Suprapubic skin (tissue), 4 donors: ENCODE data around the gene TNNI3K. TPM values are rescaled to one million over a fixed set of nuclear protein-coding genes. Genes with fewer than 3 reads are reported as not detected.

ENCODE experiments used
- DNase-seq, 2 donors: peaks; one replicate each; pipeline ENCODE4 v3.0.0-alpha.2; 2019; ENCODE audit warnings: low spot score in 2 of 2
- H3K27ac ChIP-seq: fragments of 200-600 bp; sonication (generic); one replicate; pipeline ENCODE4 v1.5.1; 2019
- H3K27me3 ChIP-seq: fragments of 200-600 bp; sonication (generic); one replicate; pipeline ENCODE4 v1.5.1; 2019
- H3K36me3 ChIP-seq: fragments of 200-600 bp; sonication (generic); one replicate; pipeline ENCODE4 v1.5.1; 2019
- H3K4me1 ChIP-seq: fragments of 200-600 bp; sonication (generic); one replicate; pipeline ENCODE4 v1.5.1; 2019
- H3K4me3 ChIP-seq: fragments of 200-600 bp; sonication (generic); one replicate; pipeline ENCODE4 v1.5.1; 2019; ENCODE audit warnings: mild to moderate bottlenecking
- H3K9me3 ChIP-seq: fragments of 200-600 bp; sonication (generic); one replicate; pipeline ENCODE4 v1.5.1; 2019
- EP300 ChIP-seq: sonication (generic); formaldehyde crosslinking; IDR thresholded peaks from one replicate; pipeline ENCODE4 v1.6.1; 2017; ENCODE audit warnings: antibody characterized with exemption
- POLR2A ChIP-seq, 2 donors: fragments of 450-650 bp; IDR thresholded peaks; one replicate each; pipeline ENCODE4 v1.6.1; 2017; ENCODE audit warnings: antibody characterized with exemption in 2 of 2, mild to moderate bottlenecking in 2 of 2, moderate library complexity in 2 of 2
- POLR2AphosphoS5 ChIP-seq, 3 donors: sonication (generic); formaldehyde crosslinking; IDR thresholded peaks; one replicate each; pipeline ENCODE4 v1.6.1; 2017; ENCODE audit warnings: antibody characterized with exemption in 3 of 3
- WGBS: methylation state at CpG from one replicate; pipeline ENCODE4 v1.1.5; 2018; 5-methylcytosine and 5-hydroxymethylcytosine counted together
- total RNA-seq, 4 donors: library from RNA; depleted of rRNA; stranded (reverse); fragments of >200 nt; gene quantifications; one replicate each; pipeline ENCODE4 v1.1.0, GENCODE V29; 2016
- TF ChIP-seq, protein P1 (sequence below), 2 donors: fragments of 200-600 bp in 1 of 2; fragments of 450-650 bp in 1 of 2; sonication (generic) in 1 of 2; IDR thresholded peaks; one replicate each; pipeline ENCODE4 v1.5.1; 2016 to 2019; ENCODE audit warnings: antibody characterized with exemption in 2 of 2, mild to moderate bottlenecking in 1 of 2, moderate library complexity in 1 of 2

The TNNI3K gene
- total RNA-seq, 4 donors from 2014 or later, result 0.76 to 3.2 (median 1.1) TPM; not detected in 1

DNA sequence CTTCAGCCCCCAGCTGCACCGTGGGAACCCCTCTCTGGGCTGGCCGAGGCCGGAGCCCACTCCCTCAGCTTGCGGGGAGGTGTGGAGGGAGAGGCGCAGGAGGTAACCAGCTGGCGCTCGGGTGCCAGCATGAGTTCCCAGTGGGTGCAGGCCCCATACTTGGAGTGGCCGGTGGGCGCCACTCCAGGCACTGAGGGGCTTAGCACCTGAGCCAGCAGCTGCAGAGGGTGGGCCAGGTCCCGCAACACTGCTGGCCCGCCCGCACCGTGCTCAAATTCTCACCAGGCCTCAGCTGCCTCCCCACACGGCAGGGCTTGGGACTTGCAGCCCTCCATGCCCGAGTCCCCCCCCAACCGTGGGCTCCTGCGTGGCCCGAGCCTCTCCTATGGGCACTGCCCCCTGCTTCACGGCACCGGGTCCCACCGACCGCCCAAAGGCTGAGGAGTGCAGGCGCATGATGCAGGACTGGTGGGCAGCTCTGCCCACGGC, 230.1 kb downstream of the TNNI3K start:
- Histone ChIP-seq H3K27me3 (no peaks in the 10 kb centered on the region), H3K9me3 (no peaks in the 10 kb centered on the region), H3K4me3 (no peak overlapping the region), H3K4me1 (no peaks in the 10 kb centered on the region), H3K27ac (no peak overlapping the region), H3K36me3 (no peaks in the 10 kb centered on the region)
- no peak for TF ChIP-seq POLR2A (IDR thresholded peaks at IDR 0.05)
- TF ChIP-seq POLR2AphosphoS5 (IDR thresholded peaks at IDR 0.05), result no peak
- no peak for TF ChIP-seq EP300
- TF ChIP-seq, protein P1, sequence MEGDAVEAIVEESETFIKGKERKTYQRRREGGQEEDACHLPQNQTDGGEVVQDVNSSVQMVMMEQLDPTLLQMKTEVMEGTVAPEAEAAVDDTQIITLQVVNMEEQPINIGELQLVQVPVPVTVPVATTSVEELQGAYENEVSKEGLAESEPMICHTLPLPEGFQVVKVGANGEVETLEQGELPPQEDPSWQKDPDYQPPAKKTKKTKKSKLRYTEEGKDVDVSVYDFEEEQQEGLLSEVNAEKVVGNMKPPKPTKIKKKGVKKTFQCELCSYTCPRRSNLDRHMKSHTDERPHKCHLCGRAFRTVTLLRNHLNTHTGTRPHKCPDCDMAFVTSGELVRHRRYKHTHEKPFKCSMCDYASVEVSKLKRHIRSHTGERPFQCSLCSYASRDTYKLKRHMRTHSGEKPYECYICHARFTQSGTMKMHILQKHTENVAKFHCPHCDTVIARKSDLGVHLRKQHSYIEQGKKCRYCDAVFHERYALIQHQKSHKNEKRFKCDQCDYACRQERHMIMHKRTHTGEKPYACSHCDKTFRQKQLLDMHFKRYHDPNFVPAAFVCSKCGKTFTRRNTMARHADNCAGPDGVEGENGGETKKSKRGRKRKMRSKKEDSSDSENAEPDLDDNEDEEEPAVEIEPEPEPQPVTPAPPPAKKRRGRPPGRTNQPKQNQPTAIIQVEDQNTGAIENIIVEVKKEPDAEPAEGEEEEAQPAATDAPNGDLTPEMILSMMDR (IDR thresholded peaks at IDR 0.05), result no peak
- DNase-seq, result no peak
- 90% methylated on average over 6 of the region's 24 CpGs for WGBS

DNA sequence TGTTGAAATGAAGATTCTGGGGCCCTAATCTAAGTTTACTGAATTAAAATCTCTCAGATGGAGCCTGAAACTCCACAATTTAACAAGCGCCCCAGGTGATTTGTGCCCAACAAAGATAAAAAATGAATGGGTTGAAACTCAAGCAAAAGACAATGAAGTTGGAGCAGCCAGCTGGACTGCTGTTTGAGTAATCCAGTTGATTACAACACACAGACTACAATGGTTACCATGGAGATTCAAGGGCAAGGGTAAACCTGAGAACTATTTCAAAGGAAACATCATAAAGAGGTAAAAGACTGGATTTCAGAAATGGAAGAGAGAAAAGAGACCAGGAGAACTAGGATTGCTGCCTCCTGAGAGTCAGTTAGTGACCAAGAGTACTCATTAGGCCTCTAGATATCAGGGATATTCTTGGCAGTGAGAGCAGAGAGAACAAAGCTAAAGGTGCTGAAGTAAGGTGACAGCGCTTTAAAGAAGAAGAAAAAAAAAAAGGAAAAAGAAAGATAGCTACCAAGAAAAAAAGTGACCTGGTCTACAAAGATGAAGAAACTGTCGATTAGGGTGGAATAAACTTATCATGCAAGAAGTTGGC, 232.7 kb downstream of the TNNI3K start:
- TF ChIP-seq EP300 (no peak), POLR2A (IDR thresholded peaks at IDR 0.05) (no peak), POLR2AphosphoS5 (IDR thresholded peaks at IDR 0.05) (no peak)
- TF ChIP-seq, protein P1 (IDR thresholded peaks at IDR 0.05), result no peak
- H3K27me3 ChIP-seq, result no peaks in the 10 kb centered on the region
- DNase-seq, result no peak
- 90% methylated on average over 3 of the region's 3 CpGs for WGBS
- H3K36me3 ChIP-seq, result no peaks in the 10 kb centered on the region
- H3K9me3 ChIP-seq, result no peaks in the 10 kb centered on the region
- no peaks in the 10 kb centered on the region for H3K4me1 ChIP-seq
- no peak overlapping the region for H3K4me3 ChIP-seq
- no peak overlapping the region for H3K27ac ChIP-seq

DNA sequence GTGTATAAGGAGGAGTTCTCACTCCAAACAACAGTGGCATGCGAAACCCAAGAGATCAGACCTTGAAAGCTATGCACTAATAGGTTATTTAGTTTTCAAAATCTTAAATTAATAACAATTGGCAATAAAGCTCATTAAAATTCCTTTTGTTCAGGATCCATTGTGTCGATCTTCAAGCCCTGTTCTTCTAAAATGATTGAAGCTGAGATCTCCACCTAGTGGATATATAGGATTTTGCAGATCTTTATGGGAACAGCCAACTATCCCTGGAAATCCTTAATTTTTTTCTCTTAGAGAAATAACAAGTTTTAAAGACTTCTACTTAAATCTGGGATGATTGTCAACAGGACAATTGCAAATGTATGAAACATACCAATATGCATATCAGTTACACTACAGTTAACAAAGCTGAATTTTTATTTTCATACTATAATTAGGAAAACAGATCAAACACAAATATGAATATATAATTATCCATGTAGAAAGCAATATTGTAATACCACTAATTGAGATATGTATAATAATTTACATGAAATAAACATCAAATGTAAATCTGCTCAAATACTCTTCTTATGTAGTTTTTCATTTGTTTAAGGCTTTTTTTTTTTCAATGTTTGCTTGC, 233.9 kb downstream of the TNNI3K start:
- no peaks in the 10 kb centered on the region for H3K4me1 ChIP-seq
- 13% methylated on average over 2 of the region's 2 CpGs for WGBS
- DNase-seq, result no peak
- H3K27me3 ChIP-seq, result no peaks in the 10 kb centered on the region
- H3K36me3 ChIP-seq, result no peaks in the 10 kb centered on the region
- H3K4me3 ChIP-seq, result no peak overlapping the region
- no peaks in the 10 kb centered on the region for H3K9me3 ChIP-seq
- H3K27ac ChIP-seq, result no peak overlapping the region
- TF ChIP-seq, protein P1 (IDR thresholded peaks at IDR 0.05), result peak in 1 of 2 donors; percentile 52
- TF ChIP-seq POLR2A (IDR thresholded peaks at IDR 0.05) (no peak), POLR2AphosphoS5 (IDR thresholded peaks at IDR 0.05) (no peak)

DNA sequence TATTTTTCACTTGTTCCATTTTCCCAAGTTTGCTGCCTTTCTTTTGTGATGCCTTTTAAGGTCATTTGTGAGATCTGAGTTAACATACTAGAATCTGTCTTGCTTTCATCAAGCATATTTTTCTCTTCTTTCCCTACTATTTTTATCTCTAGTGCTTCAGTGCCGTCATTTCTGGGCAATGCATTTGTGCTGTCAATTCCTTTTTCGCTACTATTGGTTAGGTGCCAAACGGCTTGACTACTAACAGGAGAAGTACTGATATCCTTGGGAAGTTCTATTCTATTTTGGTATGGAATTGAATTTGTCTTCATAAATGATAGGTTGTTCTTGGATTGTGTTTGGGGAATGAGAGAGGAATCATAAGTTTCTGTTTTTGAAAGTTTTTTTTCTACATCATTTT, 235.1 kb downstream of the TNNI3K start:
- DNase-seq, result no peak
- Histone ChIP-seq H3K4me3 (no peak overlapping the region), H3K4me1 (no peaks in the 10 kb centered on the region), H3K27me3 (no peaks in the 10 kb centered on the region), H3K27ac (no peak overlapping the region), H3K9me3 (no peaks in the 10 kb centered on the region), H3K36me3 (no peaks in the 10 kb centered on the region)
- WGBS, result 55% methylated on average over 3 of the region's 3 CpGs
- no peak for TF ChIP-seq POLR2AphosphoS5 (IDR thresholded peaks at IDR 0.05)
- no peak for TF ChIP-seq EP300
- no peak for TF ChIP-seq POLR2A (IDR thresholded peaks at IDR 0.05)
- TF ChIP-seq, protein P1 (IDR thresholded peaks at IDR 0.05), result no peak

DNA sequence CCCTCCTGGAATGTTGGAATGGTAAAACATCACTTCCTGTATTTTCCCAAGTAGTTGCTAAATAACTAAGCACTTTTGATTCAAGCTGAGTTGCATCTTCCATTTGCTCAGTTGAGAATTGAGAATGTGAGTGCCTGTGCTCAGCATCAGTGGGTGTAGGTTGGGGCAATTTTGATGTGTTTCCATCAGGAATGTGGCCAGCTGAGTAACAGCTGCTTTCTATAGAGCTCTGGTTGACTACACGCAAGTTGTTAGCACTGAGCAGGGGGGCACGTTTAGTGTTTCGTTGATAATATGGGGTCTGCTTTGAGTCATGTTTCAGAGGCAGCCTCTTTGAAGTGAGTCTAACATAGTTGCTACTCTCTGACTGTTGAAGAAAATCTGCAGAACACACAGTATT, 235.7 kb downstream of the TNNI3K start:
- no peaks in the 10 kb centered on the region for H3K4me1 ChIP-seq
- DNase-seq, result no peak
- TF ChIP-seq EP300 (no peak), POLR2A (IDR thresholded peaks at IDR 0.05) (no peak), POLR2AphosphoS5 (IDR thresholded peaks at IDR 0.05) (no peak)
- TF ChIP-seq, protein P1 (IDR thresholded peaks at IDR 0.05), result no peak
- no peak overlapping the region for H3K27ac ChIP-seq
- no peaks in the 10 kb centered on the region for H3K27me3 ChIP-seq
- H3K36me3 ChIP-seq, result no peaks in the 10 kb centered on the region
- H3K4me3 ChIP-seq, result no peak overlapping the region
- WGBS, result 38% methylated on average over 3 of the region's 3 CpGs
- no peaks in the 10 kb centered on the region for H3K9me3 ChIP-seq
